GM23338 (cell line): ENCODE data around the gene SOHLH1. TPM values are rescaled to one million over a fixed set of nuclear protein-coding genes. Genes with fewer than 3 reads are reported as not detected.

Source experiments
- ATAC-seq: fragments of 200-7000 bp; cut with Tn5 transposase; 3 replicates; pipeline ENCODE4 v1.9.1; 2020
- DNase-seq: peaks from one replicate; pipeline ENCODE4 v3.0.0-alpha.2; 2015; ENCODE audit warnings: low spot score
- H2AFZ ChIP-seq: fragments of 200-600 bp; sonication (generic); 2 replicates; pipeline ENCODE4 v1.8.0; 2016; ENCODE audit warnings: antibody characterized with exemption, mild to moderate bottlenecking, moderate library complexity
- H3F3A ChIP-seq: fragments of 200-600 bp; sonication (generic); replicated peaks from 2 replicates; pipeline ENCODE4 v1.8.0; 2017; ENCODE audit warnings: antibody characterized with exemption, mixed run types, low read depth
- H3K27ac ChIP-seq: fragments of 200-600 bp; sonication (generic); 2 replicates; pipeline ENCODE4 v1.6.1; 2016; ENCODE audit warnings: low read depth
- H3K27me3 ChIP-seq: fragments of 200-600 bp; sonication (generic); 2 replicates; pipeline ENCODE4 v1.8.0; 2016; ENCODE audit warnings: mild to moderate bottlenecking, mixed run types, moderate library complexity; ENCODE audit not compliant: insufficient read depth
- H3K36me3 ChIP-seq: fragments of 200-600 bp; sonication (generic); 2 replicates; pipeline ENCODE4 v1.8.0; 2016; ENCODE audit warnings: mild to moderate bottlenecking; ENCODE audit not compliant: insufficient read depth
- H3K4me1 ChIP-seq: fragments of 200-600 bp; sonication (generic); 2 replicates; pipeline ENCODE4 v1.8.0; 2016; ENCODE audit warnings: mild to moderate bottlenecking, moderate library complexity; ENCODE audit not compliant: insufficient read depth
- H3K4me2 ChIP-seq: fragments of 200-600 bp; sonication (generic); 2 replicates; pipeline ENCODE4 v1.7.1; 2017; ENCODE audit warnings: mixed run types
- H3K4me3 ChIP-seq: fragments of 200-600 bp; sonication (generic); 2 replicates; pipeline ENCODE4 v1.6.1; 2016; ENCODE audit warnings: mixed run types
- H3K79me2 ChIP-seq: fragments of 200-600 bp; sonication (generic); replicated peaks from 2 replicates; pipeline ENCODE4 v1.8.0; 2017; ENCODE audit warnings: mild to moderate bottlenecking; ENCODE audit not compliant: insufficient read depth
- H3K9me2 ChIP-seq: fragments of 200-600 bp; sonication (generic); 2 replicates; pipeline ENCODE4 v1.8.0; 2017; ENCODE audit not compliant: insufficient read depth
- H4K20me1 ChIP-seq: fragments of 200-600 bp; sonication (generic); replicated peaks from 2 replicates; pipeline ENCODE4 v1.8.0; 2017; ENCODE audit warnings: mild to moderate bottlenecking; ENCODE audit not compliant: insufficient read depth
- H3K27ac Mint-ChIP-seq: 2 replicates; pipeline ENCODE4 v1.8.0; 2020; ENCODE audit warnings: inconsistent platforms, mild to moderate bottlenecking, moderate library complexity, mixed read lengths
- H3K27me3 Mint-ChIP-seq: 3 replicates; pipeline ENCODE4 v1.8.0; 2022; ENCODE audit warnings: low read depth, mild to moderate bottlenecking, moderate library complexity, mixed read lengths, inconsistent platforms; ENCODE audit not compliant: insufficient read depth, poor library complexity
- H3K36me3 Mint-ChIP-seq: 3 replicates; pipeline ENCODE4 v1.8.0; 2021; ENCODE audit warnings: low read depth, mild to moderate bottlenecking, inconsistent platforms, moderate library complexity, mixed read lengths
- H3K4me1 Mint-ChIP-seq: 3 replicates; pipeline ENCODE4 v1.8.0; 2020; ENCODE audit warnings: mild to moderate bottlenecking, inconsistent platforms, mixed read lengths
- H3K4me3 Mint-ChIP-seq: 3 replicates; pipeline ENCODE4 v1.8.0; 2021; ENCODE audit warnings: moderate library complexity, mild to moderate bottlenecking, inconsistent platforms, mixed read lengths
- H3K9me3 Mint-ChIP-seq: 3 replicates; pipeline ENCODE4 v1.8.0; 2020; ENCODE audit warnings: moderate library complexity, mild to moderate bottlenecking, inconsistent platforms, mixed read lengths
- EZH2 ChIP-seq: fragments of 200-600 bp; sonication (generic); IDR thresholded peaks from one replicate; pipeline ENCODE4 v1.8.0; 2017; ENCODE audit warnings: antibody characterized with exemption, mild to moderate bottlenecking, low read depth; ENCODE audit not compliant: unreplicated experiment
- EZH2phosphoT487 ChIP-seq: fragments of 200-600 bp; sonication (generic); IDR thresholded peaks from one replicate; pipeline ENCODE4 v1.8.1; 2018; ENCODE audit warnings: antibody characterized with exemption; ENCODE audit not compliant: unreplicated experiment
- JUNB ChIP-seq: IDR thresholded peaks from one replicate; pipeline ENCODE4 v1.6.1; 2016; ENCODE audit warnings: antibody characterized with exemption; ENCODE audit not compliant: unreplicated experiment
- NANOG ChIP-seq: IDR thresholded peaks from 2 replicates; pipeline ENCODE4 v1.6.1; 2016; ENCODE audit warnings: antibody characterized with exemption, borderline replicate concordance
- POLR2AphosphoS5 ChIP-seq: IDR thresholded peaks from 2 replicates; pipeline ENCODE4 v1.6.1; 2016; ENCODE audit warnings: antibody characterized with exemption, low read depth
- STAT1 ChIP-seq: IDR thresholded peaks from one replicate; pipeline ENCODE4 v1.6.1; 2016; ENCODE audit warnings: antibody characterized with exemption; ENCODE audit not compliant: unreplicated experiment
- ZNF114 ChIP-seq: fragments of 250-450 bp; sonication (Bioruptor Pico); IDR thresholded peaks from 2 replicates; pipeline ENCODE4 v1.5.0; 2020; ENCODE audit warnings: mild to moderate bottlenecking, moderate library complexity
- ZNF331 ChIP-seq: fragments of 250-450 bp; sonication (Bioruptor Pico); IDR thresholded peaks from 2 replicates; pipeline ENCODE4 v1.5.0; 2020; ENCODE audit warnings: low read depth, mild to moderate bottlenecking, moderate library complexity
- polyA plus RNA-seq: library from polyadenylated mRNA; unstranded; fragments of >200 nt; fragmentation: Nextera tagmentation; extraction: Ambion mirVana; gene quantifications from 2 replicates; pipeline ENCODE4 v1.2.1, GENCODE V29; 2016
- total RNA-seq: library from RNA; depleted of rRNA; stranded (reverse); fragments of >200 nt; shearing (Covaris generic); gene quantifications from 2 replicates; pipeline ENCODE4 v1.2.3, GENCODE V29; 2014
- TF ChIP-seq, protein P1 (sequence below), 2 experiments: fragments of 200-600 bp in 1 of 2; sonication (generic) in 1 of 2; conservative IDR thresholded peaks; 2 replicates each; pipeline versions ENCODE4 v1.5.1 to v1.6.1; 2016 to 2017; ENCODE audit warnings: antibody characterized with exemption in 2 of 2, low read depth in 2 of 2, mild to moderate bottlenecking in 2 of 2, moderate library complexity in 1 of 2
- TF ChIP-seq, protein P2 (sequence below): fragments of 250-450 bp; sonication (Bioruptor Pico); IDR thresholded peaks from 2 replicates; pipeline ENCODE4 v1.5.0; 2020; ENCODE audit warnings: mild to moderate bottlenecking, moderate library complexity
- TF ChIP-seq, protein P3 (sequence below): IDR thresholded peaks from 2 replicates; pipeline ENCODE4 v1.6.1; 2016; ENCODE audit warnings: antibody characterized with exemption

The SOHLH1 gene
- total and polyA plus RNA-seq, 2 experiments from 2014 or later: 0.21 TPM; not detected in 1

DNA sequence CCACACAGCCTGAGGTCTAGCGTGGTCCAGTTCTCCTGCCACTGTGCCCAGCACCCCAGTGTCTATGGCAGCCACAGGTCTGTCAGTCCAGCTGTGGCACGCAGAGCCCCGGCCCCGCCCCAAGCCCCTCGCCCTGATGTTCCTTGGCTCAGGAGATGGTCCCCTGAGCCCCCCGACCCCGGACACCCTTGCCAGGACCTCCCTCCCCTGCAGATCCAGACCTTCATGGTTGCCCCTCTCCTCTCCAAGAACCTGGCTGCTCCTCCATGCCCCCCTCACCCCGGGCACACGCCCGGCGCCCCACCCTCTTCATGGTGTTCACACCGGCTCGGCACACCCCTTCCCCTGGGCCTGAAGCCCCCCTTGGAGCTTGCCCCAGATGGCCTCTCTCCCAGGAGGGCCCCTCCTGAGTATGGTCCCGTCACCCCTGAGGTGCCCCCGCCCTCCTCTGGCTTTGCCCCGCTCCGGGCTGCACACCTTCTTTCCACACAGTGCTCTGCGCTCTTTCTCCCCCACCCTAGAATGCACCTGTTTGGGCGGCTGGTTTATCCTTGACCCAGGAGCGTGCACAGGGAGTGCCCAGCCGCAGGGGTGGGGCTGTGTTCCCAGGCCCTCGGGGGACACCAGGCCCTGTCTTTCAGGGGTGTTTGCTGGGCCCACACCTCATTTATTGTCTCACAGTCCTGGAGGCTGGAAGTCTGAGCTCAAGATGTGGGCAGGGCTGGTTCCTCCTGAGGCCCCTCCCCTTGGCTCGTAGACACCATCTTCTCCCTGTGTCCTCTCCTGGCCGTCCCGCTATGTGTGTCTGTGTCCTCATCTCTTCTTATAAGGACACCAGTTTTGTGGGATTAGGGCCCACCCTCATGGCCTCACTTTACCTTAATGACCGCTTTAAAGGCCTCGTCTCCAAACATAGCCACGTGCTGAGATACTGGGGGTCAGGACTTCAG lies 40.3 kb upstream of the SOHLH1 start:
- DNase-seq: no peak
- H3K27ac ChIP-seq: no peak overlapping the region
- TF ChIP-seq EZH2: no peak
- H3K4me1 ChIP-seq: no peaks in the 10 kb centered on the region
- H2AFZ ChIP-seq: no peak overlapping the region
- no peak for ATAC-seq
- no peaks in the 10 kb centered on the region; the same call in 1 of the 2 replicates for H3K27me3 ChIP-seq
- H3K36me3 ChIP-seq: no peaks in the 10 kb centered on the region
- no peaks in the 10 kb centered on the region for H3F3A ChIP-seq
- no peak overlapping the region for H3K4me3 Mint-ChIP-seq
- peaks cover 4% of the 10 kb centered on the region; the same call in 2 of the 3 replicates for H3K4me1 Mint-ChIP-seq
- no peaks in the 10 kb centered on the region for H3K36me3 Mint-ChIP-seq
- H3K9me2 ChIP-seq: no peaks in the 10 kb centered on the region
- H3K79me2 ChIP-seq: no peaks in the 10 kb centered on the region
- H3K4me3 ChIP-seq: no peak overlapping the region
- no peak overlapping the region for H3K4me2 ChIP-seq
- no peaks in the 10 kb centered on the region for H4K20me1 ChIP-seq
- no peaks in the 10 kb centered on the region for H3K9me3 Mint-ChIP-seq
- peaks cover 4% of the 10 kb centered on the region for H3K27me3 Mint-ChIP-seq
- H3K27ac Mint-ChIP-seq: no peak overlapping the region

DNA sequence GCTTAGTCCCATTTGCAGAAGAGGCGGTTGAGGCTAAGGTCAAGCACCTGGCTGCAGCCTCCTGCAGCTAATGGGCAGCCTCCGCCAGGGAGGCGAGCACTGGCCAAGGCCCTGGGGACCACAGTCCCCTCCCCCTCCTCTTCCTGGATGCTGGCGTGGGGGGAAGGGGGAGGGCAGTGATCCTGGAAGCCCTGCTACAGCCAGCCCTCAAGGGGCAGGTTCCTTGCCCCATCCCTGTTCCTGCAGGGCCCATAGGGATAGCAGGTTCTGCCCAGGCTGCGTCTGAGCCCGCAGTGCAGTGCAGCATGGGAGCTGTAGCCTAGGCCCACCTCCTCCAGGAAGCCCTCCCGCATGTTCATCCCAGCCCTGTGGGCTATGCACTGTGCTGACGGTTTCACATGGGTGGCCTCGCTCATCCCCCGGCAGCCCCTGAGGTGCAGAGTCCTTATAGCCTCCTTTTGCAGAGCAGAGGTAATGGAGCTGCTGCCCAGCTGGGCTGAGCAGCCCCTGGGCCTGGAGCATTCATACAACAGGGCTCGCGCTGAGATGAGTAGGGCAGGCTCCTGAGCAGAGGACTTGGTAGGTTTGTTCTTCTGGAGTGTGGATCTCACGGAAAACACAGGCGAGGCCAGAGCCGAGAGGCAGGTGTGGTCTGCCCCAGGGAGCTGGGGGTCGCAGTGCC lies 38.7 kb upstream of the SOHLH1 start:
- Histone ChIP-seq H3K4me1 (no peaks in the 10 kb centered on the region), H3K36me3 (no peaks in the 10 kb centered on the region), H2AFZ (no peak overlapping the region), H3K27ac (no peak overlapping the region), H4K20me1 (no peaks in the 10 kb centered on the region), H3K79me2 (no peaks in the 10 kb centered on the region), H3K4me3 (no peak overlapping the region), H3K9me2 (no peaks in the 10 kb centered on the region), H3K4me2 (no peak overlapping the region), H3F3A (no peaks in the 10 kb centered on the region), H3K27me3 (no peaks in the 10 kb centered on the region; the same call in 1 of the 2 replicates)
- H3K27ac Mint-ChIP-seq: no peak overlapping the region
- no peak; the same call in 2 of the 3 replicates for ATAC-seq
- no peaks in the 10 kb centered on the region for H3K9me3 Mint-ChIP-seq
- H3K4me1 Mint-ChIP-seq: peaks cover 6% of the 10 kb centered on the region
- H3K4me3 Mint-ChIP-seq: no peak overlapping the region
- H3K36me3 Mint-ChIP-seq: no peaks in the 10 kb centered on the region
- H3K27me3 Mint-ChIP-seq: peaks cover 4% of the 10 kb centered on the region
- DNase-seq: no peak
- TF ChIP-seq ZNF331 (CRISPR knock-in tag) (no peak), ZNF114 (CRISPR knock-in tag) (no peak), EZH2 (no peak), POLR2AphosphoS5 (no peak), EZH2phosphoT487 (no peak), NANOG (no peak), JUNB (no peak), STAT1 (no peak)
- TF ChIP-seq, protein P1, sequence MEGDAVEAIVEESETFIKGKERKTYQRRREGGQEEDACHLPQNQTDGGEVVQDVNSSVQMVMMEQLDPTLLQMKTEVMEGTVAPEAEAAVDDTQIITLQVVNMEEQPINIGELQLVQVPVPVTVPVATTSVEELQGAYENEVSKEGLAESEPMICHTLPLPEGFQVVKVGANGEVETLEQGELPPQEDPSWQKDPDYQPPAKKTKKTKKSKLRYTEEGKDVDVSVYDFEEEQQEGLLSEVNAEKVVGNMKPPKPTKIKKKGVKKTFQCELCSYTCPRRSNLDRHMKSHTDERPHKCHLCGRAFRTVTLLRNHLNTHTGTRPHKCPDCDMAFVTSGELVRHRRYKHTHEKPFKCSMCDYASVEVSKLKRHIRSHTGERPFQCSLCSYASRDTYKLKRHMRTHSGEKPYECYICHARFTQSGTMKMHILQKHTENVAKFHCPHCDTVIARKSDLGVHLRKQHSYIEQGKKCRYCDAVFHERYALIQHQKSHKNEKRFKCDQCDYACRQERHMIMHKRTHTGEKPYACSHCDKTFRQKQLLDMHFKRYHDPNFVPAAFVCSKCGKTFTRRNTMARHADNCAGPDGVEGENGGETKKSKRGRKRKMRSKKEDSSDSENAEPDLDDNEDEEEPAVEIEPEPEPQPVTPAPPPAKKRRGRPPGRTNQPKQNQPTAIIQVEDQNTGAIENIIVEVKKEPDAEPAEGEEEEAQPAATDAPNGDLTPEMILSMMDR (conservative IDR thresholded peaks at IDR 0.05; ENCODE audit: low read depth in 2 of 2): no peak
- TF ChIP-seq, protein P2, sequence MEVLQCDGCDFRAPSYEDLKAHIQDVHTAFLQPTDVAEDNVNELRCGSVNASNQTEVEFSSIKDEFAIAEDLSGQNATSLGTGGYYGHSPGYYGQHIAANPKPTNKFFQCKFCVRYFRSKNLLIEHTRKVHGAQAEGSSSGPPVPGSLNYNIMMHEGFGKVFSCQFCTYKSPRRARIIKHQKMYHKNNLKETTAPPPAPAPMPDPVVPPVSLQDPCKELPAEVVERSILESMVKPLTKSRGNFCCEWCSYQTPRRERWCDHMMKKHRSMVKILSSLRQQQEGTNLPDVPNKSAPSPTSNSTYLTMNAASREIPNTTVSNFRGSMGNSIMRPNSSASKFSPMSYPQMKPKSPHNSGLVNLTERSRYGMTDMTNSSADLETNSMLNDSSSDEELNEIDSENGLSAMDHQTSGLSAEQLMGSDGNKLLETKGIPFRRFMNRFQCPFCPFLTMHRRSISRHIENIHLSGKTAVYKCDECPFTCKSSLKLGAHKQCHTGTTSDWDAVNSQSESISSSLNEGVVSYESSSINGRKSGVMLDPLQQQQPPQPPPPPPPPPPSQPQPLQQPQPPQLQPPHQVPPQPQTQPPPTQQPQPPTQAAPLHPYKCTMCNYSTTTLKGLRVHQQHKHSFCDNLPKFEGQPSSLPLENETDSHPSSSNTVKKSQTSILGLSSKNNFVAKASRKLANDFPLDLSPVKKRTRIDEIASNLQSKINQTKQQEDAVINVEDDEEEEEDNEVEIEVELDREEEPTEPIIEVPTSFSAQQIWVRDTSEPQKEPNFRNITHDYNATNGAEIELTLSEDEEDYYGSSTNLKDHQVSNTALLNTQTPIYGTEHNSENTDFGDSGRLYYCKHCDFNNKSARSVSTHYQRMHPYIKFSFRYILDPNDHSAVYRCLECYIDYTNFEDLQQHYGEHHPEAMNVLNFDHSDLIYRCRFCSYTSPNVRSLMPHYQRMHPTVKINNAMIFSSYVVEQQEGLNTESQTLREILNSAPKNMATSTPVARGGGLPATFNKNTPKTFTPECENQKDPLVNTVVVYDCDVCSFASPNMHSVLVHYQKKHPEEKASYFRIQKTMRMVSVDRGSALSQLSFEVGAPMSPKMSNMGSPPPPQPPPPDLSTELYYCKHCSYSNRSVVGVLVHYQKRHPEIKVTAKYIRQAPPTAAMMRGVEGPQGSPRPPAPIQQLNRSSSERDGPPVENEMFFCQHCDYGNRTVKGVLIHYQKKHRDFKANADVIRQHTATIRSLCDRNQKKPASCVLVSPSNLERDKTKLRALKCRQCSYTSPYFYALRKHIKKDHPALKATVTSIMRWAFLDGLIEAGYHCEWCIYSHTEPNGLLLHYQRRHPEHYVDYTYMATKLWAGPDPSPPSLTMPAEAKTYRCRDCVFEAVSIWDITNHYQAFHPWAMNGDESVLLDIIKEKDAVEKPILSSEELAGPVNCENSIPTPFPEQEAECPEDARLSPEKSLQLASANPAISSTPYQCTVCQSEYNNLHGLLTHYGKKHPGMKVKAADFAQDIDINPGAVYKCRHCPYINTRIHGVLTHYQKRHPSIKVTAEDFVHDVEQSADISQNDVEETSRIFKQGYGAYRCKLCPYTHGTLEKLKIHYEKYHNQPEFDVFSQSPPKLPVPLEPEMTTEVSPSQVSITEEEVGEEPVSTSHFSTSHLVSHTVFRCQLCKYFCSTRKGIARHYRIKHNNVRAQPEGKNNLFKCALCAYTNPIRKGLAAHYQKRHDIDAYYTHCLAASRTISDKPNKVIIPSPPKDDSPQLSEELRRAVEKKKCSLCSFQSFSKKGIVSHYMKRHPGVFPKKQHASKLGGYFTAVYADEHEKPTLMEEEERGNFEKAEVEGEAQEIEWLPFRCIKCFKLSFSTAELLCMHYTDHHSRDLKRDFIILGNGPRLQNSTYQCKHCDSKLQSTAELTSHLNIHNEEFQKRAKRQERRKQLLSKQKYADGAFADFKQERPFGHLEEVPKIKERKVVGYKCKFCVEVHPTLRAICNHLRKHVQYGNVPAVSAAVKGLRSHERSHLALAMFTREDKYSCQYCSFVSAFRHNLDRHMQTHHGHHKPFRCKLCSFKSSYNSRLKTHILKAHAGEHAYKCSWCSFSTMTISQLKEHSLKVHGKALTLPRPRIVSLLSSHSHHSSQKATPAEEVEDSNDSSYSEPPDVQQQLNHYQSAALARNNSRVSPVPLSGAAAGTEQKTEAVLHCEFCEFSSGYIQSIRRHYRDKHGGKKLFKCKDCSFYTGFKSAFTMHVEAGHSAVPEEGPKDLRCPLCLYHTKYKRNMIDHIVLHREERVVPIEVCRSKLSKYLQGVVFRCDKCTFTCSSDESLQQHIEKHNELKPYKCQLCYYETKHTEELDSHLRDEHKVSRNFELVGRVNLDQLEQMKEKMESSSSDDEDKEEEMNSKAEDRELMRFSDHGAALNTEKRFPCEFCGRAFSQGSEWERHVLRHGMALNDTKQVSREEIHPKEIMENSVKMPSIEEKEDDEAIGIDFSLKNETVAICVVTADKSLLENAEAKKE (CRISPR knock-in tag): no peak
- TF ChIP-seq, protein P3, sequence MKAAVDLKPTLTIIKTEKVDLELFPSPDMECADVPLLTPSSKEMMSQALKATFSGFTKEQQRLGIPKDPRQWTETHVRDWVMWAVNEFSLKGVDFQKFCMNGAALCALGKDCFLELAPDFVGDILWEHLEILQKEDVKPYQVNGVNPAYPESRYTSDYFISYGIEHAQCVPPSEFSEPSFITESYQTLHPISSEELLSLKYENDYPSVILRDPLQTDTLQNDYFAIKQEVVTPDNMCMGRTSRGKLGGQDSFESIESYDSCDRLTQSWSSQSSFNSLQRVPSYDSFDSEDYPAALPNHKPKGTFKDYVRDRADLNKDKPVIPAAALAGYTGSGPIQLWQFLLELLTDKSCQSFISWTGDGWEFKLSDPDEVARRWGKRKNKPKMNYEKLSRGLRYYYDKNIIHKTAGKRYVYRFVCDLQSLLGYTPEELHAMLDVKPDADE: no peak
